MM.1S (cell line): Measurements from ENCODE around the gene FEZF1.

ENCODE experiments used
- CTCF ChIP-seq: fragments of 300-600 bp; sonication (generic); IDR thresholded peaks from 2 replicates; pipeline ENCODE4 v1.5.1; 2016; ENCODE audit warnings: antibody characterized with exemption, low read length, mixed read lengths
- EZH2 ChIP-seq: fragments of 300-600 bp; sonication (generic); optimal IDR thresholded peaks from 2 replicates; pipeline ENCODE3; 2017; ENCODE audit warnings: low read depth, mild to moderate bottlenecking, antibody characterized with exemption, low read length, mixed read lengths

- TF ChIP-seq CTCF (no peak), EZH2 (no peak)
Observed at GRCh38 chr7:122301858-122302760, 2.4 kb downstream of the FEZF1 start.
